Measurements from ENCODE around the gene CNDP2.

DNA sequence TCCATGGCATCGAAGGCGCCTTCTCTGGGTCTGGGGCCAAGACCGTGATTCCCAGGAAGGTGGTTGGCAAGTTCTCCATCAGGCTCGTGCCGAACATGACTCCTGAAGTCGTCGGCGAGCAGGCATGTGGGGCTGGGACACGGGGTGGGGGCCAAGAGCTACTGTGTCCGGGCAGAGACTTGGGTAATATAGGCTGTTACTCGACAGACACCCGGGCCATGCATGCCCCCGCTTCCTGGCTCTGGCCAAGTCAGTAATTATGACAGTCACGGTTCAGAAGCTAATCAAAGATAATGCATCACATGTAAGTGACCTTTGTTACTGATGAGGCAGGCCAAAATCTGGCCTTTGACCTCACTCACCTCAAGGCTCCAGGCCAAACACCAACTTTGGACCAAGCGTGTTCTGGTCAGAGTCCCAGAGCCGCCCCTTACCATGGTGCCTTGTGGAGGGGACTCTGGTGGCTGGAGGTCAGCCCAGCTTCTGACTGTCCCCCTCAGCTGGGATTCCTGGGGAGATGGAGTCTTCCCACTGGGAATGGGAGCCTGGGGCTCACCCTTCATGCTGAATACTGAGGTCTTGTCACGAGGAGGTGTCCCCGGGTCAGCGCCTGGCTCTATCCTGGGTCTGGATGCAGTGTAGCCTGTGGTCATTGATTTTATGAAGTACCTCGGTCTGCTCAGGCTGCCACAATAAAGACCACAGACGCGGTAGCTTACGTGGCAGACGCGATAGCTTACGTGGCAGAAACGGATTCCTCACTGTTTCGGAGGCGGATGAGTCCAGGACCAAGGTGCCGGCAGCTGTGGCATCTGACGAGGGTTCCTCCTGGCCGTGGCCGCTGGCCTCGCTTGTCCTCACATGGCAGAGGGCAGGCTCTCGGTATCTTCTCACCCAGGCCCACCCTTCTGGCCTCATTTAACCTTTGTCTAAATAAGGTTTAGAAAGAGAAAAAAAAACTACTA, 20.4 kb downstream of the CNDP2 start:
- no peak for TF ChIP-seq CTCF (IDR thresholded peaks at IDR 0.05)
- no peak for TF ChIP-seq POLR2A (IDR thresholded peaks at IDR 0.05)
